ENCODE data around the gene ATXN7L1.

ATXN7L1 gene

DNA sequence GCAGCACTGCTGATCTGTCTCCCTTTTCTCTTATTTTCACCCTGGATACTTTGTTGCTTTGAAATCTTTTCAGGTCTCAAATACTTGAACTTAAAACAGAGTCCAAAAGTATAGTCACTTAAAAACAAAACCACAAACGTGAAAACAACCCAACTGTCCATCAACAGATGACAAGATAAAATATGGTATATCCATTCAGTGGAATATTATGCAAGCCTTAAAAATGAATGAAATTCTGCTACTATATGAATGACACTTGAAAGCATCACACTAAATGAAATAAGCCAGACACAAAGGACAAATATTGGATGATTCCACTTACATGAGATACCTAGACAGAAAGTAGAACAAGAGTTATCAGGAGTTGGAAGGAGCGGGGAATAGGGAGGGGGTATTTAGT is 250.4 kb downstream of the ATXN7L1 start:
- Histone ChIP-seq H3K27ac (ENCODE audit: extremely low read depth, low read depth, low read length) (no peak overlapping the region), H3K36me3 (ENCODE audit: control insufficient read depth in 2 of 2, insufficient read depth in 1 of 2, low read length in 2 of 2) (no peaks in the 10 kb centered on the region), H3K9me3 (ENCODE audit: control insufficient read depth, insufficient read depth, low read depth, low read length) (no peaks in the 10 kb centered on the region), H3K4me3 (ENCODE audit: low read depth, low read length) (no peak overlapping the region), H3K4me1 (ENCODE audit: control insufficient read depth, insufficient read depth, low read length) (no peaks in the 10 kb centered on the region)
- CTCF ChIA-PET, result interaction anchor here (0.6 to 0.7 kb wide), 2 partner anchors 15 to 118 kb away, joined by 3 to 4 read pairs; no protein-coding TSS in a partner anchor
- no peak for TF ChIP-seq ZNF664 (tag by site-specific recombination; IDR thresholded peaks at IDR 0.05)
- peak; percentile 90 for TF ChIP-seq ZNF146 (tag by site-specific recombination; IDR thresholded peaks at IDR 0.05)
- POLR2A ChIA-PET, result no interaction called here

DNA sequence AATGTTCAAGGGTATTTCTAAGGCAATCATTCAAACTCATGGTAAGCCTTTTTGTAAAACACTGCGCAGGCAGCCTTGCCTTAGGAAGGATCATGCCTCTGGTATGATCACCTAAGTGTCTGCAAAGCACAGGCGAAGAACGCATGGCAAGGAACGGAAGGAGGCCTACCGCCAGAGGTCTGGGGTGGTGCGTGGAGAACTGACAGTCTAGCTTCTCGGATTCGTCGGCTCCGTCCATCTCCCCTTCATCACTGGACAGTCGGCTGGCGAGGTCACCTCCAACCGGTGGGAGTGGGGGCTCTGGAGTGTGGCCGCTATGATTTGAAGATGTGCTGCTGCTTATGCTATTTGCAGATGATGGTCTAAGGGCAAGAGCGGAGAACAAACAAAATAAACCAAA is 252.5 kb downstream of the ATXN7L1 start:
- Histone ChIP-seq H3K4me1 (ENCODE audit: control insufficient read depth, insufficient read depth, low read length) (no peaks in the 10 kb centered on the region), H3K9me3 (ENCODE audit: control insufficient read depth, insufficient read depth, low read depth, low read length) (no peaks in the 10 kb centered on the region), H3K36me3 (ENCODE audit: control insufficient read depth in 2 of 2, insufficient read depth in 1 of 2, low read length in 2 of 2) (no peaks in the 10 kb centered on the region), H3K27ac (ENCODE audit: extremely low read depth, low read depth, low read length) (no peak overlapping the region), H3K4me3 (ENCODE audit: low read depth, low read length) (no peak overlapping the region)
- no peak for TF ChIP-seq ZNF157 (tag by site-specific recombination; IDR thresholded peaks at IDR 0.05)
- no peak for TF ChIP-seq SP2 (tag by site-specific recombination; IDR thresholded peaks at IDR 0.05)
- no peak for TF ChIP-seq ZBTB48 (tag by site-specific recombination; IDR thresholded peaks at IDR 0.05)
- no peak for TF ChIP-seq GLIS2 (tag by site-specific recombination; IDR thresholded peaks at IDR 0.05)
- TF ChIP-seq ZBTB1 (tag by site-specific recombination; IDR thresholded peaks at IDR 0.05), result no peak
- TF ChIP-seq ZNF221 (tag by site-specific recombination; IDR thresholded peaks at IDR 0.05; ENCODE audit: borderline replicate concordance), result no peak
- TF ChIP-seq ZNF664 (tag by site-specific recombination; IDR thresholded peaks at IDR 0.05), result no peak
- TF ChIP-seq ZNF624 (tag by site-specific recombination; IDR thresholded peaks at IDR 0.05), result no peak
- CTCF ChIA-PET, result interaction anchor here (1.2 kb wide), 1 partner anchor 33 kb away, joined by 4 read pairs; no protein-coding TSS in a partner anchor
- POLR2A ChIA-PET, result no interaction called here

DNA sequence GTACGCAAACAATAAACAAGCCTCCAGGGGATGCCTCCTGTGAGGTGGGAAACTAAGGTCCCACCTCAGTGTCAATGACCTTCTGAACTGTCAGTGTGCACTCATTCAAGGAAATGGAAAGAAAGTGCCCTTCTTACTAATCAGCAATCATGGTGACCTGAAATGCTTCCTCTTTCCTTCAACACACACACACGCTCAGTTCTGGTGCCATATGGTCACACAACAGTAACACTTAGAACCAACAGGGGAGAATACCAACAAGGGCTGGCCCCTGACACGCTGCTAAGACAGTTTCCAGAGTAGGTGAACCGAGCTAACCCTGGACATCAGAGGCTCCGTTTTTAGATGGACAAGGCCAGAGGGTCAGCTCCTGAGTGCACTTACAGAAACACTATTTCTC is 253.0 kb downstream of the ATXN7L1 start:
- Histone ChIP-seq H3K4me3 (ENCODE audit: low read depth, low read length) (no peak overlapping the region), H3K27ac (ENCODE audit: extremely low read depth, low read depth, low read length) (no peak overlapping the region), H3K4me1 (ENCODE audit: control insufficient read depth, insufficient read depth, low read length) (no peaks in the 10 kb centered on the region), H3K36me3 (ENCODE audit: control insufficient read depth in 2 of 2, insufficient read depth in 1 of 2, low read length in 2 of 2) (no peaks in the 10 kb centered on the region), H3K9me3 (ENCODE audit: control insufficient read depth, insufficient read depth, low read depth, low read length) (no peaks in the 10 kb centered on the region)
- ChIA-PET POLR2A (no interaction called here), CTCF (interaction anchor here (1.2 kb wide), 1 partner anchor 34 kb away, joined by 4 read pairs; no protein-coding TSS in a partner anchor)
- no peak for TF ChIP-seq KLF8 (tag by site-specific recombination; IDR thresholded peaks at IDR 0.05)
- TF ChIP-seq ZNF155 (tag by site-specific recombination; IDR thresholded peaks at IDR 0.05), result no peak
- TF ChIP-seq BCL11A (tag by site-specific recombination; IDR thresholded peaks at IDR 0.05; ENCODE audit: low read depth), result no peak
- TF ChIP-seq ZNF561 (tag by site-specific recombination; IDR thresholded peaks at IDR 0.05; ENCODE audit: borderline replicate concordance), result no peak
- TF ChIP-seq, protein P1, sequence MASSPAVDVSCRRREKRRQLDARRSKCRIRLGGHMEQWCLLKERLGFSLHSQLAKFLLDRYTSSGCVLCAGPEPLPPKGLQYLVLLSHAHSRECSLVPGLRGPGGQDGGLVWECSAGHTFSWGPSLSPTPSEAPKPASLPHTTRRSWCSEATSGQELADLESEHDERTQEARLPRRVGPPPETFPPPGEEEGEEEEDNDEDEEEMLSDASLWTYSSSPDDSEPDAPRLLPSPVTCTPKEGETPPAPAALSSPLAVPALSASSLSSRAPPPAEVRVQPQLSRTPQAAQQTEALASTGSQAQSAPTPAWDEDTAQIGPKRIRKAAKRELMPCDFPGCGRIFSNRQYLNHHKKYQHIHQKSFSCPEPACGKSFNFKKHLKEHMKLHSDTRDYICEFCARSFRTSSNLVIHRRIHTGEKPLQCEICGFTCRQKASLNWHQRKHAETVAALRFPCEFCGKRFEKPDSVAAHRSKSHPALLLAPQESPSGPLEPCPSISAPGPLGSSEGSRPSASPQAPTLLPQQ (tag by site-specific recombination; IDR thresholded peaks at IDR 0.05), result no peak
- TF ChIP-seq ZNF140 (tag by site-specific recombination; IDR thresholded peaks at IDR 0.05), result no peak
- TF ChIP-seq OVOL3 (tag by site-specific recombination; IDR thresholded peaks at IDR 0.05), result no peak
- TF ChIP-seq ZNF311 (tag by site-specific recombination; IDR thresholded peaks at IDR 0.05; ENCODE audit: borderline replicate concordance), result no peak
- no peak for TF ChIP-seq ZNF521 (tag by site-specific recombination; IDR thresholded peaks at IDR 0.05)
- no peak for TF ChIP-seq ZNF621 (tag by site-specific recombination; IDR thresholded peaks at IDR 0.05)
- no peak for TF ChIP-seq ZNF785 (tag by site-specific recombination; IDR thresholded peaks at IDR 0.05)
- TF ChIP-seq ZNF626 (tag by site-specific recombination; IDR thresholded peaks at IDR 0.05), result no peak
- TF ChIP-seq ZFHX2 (tag by site-specific recombination; conservative IDR thresholded peaks at IDR 0.05), result no peak
- TF ChIP-seq, protein P2, sequence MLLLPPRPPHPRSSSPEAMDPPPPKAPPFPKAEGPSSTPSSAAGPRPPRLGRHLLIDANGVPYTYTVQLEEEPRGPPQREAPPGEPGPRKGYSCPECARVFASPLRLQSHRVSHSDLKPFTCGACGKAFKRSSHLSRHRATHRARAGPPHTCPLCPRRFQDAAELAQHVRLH (tag by site-specific recombination; IDR thresholded peaks at IDR 0.05), result no peak
- no peak for TF ChIP-seq ZFP69B (tag by site-specific recombination; IDR thresholded peaks at IDR 0.05)
- TF ChIP-seq ZNF16 (tag by site-specific recombination; IDR thresholded peaks at IDR 0.05; ENCODE audit: low read depth), result no peak
- TF ChIP-seq ZNF121 (tag by site-specific recombination; IDR thresholded peaks at IDR 0.05), result no peak
- TF ChIP-seq PRDM1 (tag by site-specific recombination; IDR thresholded peaks at IDR 0.05), result no peak
- no peak for TF ChIP-seq SCRT2 (tag by site-specific recombination; IDR thresholded peaks at IDR 0.05)

All from HEK293 (cell line).